NB4 (cell line): ENCODE results near the gene CENPV.
"Not testable (repeated sequence)": the region's sequence is repeated elsewhere in the genome, so short reads cannot be mapped to it uniquely, and the experiment has no call there.

Experiments used
- CTCF ChIP-seq: IDR thresholded peaks from one replicate; pipeline ENCODE4 v1.5.1; 2012; ENCODE audit warnings: low read depth, low read length
- MAX ChIP-seq: IDR thresholded peaks from 2 replicates; pipeline ENCODE4 v1.6.1; 2011; ENCODE audit warnings: low read depth, low read length
- POLR2A ChIP-seq: IDR thresholded peaks from 2 replicates; pipeline ENCODE4 v1.6.1; 2011; ENCODE audit warnings: mild to moderate bottlenecking; ENCODE audit not compliant: insufficient read length; ENCODE audit errors: extremely low read depth

- TF ChIP-seq CTCF, POLR2A, MAX: not testable (repeated sequence)
Measured at GRCh38 chr17:16395887-16396286, 42.6 kb upstream of the CENPV start.
